Stimulated activated CD8-positive, alpha-beta memory T cell treated with anti-CD3 and anti-CD28 coated beads, Interleukin-15, amount 100 ng/mL, for 48 hours (primary cell): Measurements from ENCODE around the gene ARHGAP27.
A peak's percentile ranks its signal among the peaks of the same experiment; 100 is the strongest.
"Not testable (repeated sequence)": the region's sequence is repeated elsewhere in the genome, so short reads cannot be mapped to it uniquely, and the experiment has no call there.

Experiments used
- DNase-seq, 2 donors: peaks; one replicate each; pipeline ENCODE4 v3.0.0-alpha.2; 2020; ENCODE audit warnings: low read depth in 2 of 2

The ARHGAP27 gene

DNA sequence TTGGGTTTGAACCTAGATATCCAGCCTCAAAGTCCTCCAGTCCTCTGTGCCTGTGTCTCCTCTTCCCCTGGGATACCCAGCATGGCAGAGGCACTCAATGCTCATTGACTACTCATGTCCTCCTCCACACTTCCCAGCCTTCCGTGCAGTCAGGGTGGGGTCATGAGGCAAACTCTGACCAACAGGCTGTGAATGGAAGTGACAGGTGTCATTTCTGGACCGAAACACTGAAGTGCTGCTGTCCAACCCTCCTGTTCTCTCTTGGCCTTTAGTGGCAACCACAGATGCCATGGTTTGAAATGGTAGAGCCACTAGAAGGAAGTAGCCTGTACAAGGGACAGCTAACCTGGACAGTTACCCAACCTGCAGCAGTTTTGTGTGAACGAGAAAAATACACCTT lies 69.2 kb downstream of the ARHGAP27 start:
- DNase-seq, result no peak

DNA sequence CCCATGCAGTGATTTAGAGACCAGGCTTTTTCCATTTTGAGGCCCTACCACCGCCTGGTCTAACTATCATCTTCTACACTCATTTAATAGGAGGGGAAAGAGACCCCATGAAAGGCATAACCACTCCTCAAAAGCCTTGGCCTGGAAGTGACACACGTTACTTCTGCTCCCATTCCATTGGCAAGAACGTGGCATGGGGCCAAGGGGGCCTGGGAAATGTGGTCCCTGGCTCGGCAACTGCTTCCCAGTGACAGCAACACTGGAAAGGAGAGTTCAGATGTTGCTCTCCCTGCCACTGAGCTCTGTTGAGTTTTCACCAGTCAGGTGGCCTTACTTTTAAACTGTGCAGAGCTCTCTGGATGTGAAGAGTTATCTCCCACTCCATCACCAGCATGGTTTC lies 70.7 kb downstream of the ARHGAP27 start:
- DNase-seq, result no peak

DNA sequence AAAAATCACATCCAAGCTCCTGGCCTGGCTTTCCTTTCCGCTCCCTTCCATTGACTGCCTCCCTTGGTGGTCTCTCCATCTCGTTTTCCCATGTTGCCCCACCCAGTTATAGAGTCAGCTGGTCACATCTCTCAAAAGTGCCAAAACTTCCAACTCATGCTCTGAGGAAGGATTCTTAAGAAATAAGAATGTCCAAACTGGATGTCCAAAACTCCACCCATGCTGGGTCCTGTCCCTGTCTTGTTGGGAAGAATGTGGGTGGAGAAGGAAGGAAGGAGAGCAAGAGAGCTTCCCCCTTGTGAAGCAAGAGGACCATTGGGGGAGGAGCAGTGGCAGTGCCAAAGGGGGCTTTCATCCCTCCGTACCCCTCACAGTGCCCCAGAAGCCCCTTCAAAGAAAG lies 71.2 kb downstream of the ARHGAP27 start:
- DNase-seq, result no peak

DNA sequence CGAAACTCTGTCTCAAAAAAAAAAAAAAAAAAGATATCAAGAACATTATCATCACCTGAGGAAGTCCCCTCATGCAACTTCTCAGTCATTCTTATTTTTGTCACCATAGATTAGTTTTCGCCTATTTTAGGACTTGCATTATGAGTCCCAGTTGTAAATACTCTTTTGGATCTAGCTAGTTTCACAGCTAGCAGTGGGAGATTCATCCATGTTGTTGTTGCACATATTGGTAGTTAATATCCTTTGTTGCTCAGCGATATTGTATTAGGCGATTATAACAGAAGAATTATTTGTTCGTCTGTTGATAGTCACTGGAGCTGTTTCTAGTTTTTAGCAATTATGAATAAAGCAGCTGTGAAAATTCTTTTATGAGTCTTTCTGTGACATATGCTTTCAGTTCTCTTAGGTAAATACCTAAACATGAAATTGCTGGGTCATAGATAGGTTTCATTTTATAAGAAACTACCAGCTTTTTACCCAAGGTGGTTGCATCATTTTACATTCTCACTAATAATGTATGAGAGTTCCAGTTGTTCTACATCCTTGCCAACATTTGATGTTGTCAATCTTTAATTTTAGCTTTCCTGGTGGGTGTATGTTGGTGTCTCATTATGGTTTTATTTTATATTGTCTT lies 75.2 kb downstream of the ARHGAP27 start:
- no peak for DNase-seq

DNA sequence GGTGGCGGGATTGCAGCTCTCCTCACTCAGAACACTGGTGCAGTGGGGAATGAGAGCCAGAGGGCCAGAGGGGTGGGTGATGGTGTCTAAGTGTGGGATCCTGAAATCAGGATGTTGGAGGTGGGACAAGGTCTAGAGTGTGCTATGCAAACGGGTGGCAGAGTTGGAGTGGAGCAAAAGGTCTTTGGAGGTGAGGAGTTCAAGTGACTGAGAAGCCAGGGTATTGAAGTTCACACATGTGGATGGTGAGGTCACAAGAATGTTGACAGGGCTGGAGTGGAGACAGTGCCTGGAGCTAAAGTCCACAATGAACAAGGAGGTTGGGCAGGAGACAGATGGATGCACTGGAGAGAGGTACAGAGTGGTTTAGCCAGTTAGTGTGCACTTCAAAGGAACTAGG lies 77.6 kb downstream of the ARHGAP27 start:
- DNase-seq, result no peak

DNA sequence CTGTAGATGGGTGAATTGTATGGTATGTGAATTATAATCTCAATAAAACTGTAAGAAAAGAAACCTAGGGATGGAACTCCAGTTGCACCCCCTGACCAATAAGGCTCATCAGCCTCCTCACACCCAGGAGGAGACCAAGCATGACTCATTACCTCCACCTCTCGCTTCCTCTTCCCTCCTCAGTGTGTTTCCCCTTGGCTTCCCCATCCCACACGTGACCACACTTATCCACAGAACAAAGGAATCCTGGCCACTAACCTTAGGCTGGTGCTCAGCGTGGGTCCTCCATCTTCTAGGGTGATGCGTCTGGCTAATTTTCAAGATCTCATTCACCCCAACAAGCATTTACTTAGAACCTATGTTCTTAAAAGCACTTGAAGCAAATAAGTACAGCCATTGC lies 79.6 kb downstream of the ARHGAP27 start:
- peak; percentile 17 to 27 for DNase-seq

DNA sequence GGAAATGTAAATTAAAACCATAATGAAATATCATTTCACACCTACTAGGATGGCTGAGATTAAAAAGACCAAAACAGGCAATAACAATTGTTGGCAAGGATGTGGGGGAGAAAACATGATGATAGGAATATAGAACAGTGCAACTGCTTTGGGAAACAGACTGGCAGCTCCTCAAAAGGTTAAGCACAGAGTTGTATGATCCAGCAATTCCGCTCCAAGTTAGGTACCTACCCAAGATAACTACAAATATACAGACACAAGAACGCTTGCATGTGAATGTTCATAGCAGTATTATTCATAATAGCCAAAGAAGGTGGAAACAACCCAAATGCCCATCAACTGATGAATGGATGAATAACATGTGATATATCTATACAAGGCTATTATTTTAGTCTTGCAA lies 80.8 kb downstream of the ARHGAP27 start:
- no peak for DNase-seq

DNA sequence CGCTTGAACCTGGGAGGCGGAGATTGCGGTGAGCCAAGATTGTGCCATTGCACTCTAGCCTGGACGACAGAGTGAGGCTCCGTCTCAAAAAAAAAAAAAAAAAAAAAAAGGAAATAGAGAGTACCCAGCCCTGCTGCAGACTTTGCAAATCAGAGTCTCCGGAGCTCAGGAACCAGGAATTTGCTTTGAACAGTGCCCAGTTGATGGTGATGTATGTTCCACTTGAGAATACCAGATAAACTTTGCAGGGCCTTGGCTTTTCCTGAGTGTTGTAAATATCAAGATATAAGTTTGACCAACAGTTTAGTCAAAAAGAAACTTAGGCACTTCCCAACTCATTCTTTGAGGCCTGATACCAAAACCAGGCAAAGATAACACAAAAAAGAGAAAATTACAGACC lies 85.2 kb downstream of the ARHGAP27 start:
- DNase-seq, result no peak

DNA sequence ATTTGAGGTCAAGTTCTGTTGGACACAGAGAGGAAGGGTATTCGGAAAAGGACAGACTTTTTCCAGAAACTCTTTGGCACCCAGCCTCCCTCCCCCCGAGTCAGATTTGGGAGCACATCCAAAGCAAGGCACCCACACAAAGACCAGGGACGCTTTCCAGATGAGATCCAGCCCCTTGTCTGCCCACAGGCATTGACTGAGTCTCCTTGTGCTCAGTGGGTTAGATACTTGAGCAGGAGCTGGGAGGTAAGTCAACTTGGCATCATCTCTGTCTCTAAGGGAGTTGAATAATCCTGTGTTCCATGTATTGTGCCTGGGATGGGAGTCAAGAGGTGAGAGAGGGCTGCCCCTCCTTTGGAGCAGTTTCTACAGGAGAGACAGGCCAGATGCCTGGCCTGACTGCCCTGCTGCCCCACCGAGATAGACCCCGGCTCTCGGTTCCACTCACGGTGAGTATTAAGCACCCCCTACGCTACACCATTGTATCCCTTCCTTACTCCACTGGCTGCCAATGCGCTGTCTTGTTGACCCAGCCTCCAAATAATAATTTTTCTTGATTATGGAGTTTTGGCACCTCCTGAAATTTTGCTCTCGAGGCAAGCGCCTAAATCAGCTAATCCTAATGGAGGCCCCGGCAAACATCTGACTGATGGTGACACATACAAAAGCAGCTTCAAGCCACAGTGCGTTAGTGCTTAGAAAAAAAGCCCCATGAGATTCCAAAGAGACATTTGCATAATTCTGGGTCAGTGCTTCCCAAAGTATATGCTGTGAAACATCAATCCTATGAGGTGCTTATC lies 86.3 kb downstream of the ARHGAP27 start:
- DNase-seq, result no peak

DNA sequence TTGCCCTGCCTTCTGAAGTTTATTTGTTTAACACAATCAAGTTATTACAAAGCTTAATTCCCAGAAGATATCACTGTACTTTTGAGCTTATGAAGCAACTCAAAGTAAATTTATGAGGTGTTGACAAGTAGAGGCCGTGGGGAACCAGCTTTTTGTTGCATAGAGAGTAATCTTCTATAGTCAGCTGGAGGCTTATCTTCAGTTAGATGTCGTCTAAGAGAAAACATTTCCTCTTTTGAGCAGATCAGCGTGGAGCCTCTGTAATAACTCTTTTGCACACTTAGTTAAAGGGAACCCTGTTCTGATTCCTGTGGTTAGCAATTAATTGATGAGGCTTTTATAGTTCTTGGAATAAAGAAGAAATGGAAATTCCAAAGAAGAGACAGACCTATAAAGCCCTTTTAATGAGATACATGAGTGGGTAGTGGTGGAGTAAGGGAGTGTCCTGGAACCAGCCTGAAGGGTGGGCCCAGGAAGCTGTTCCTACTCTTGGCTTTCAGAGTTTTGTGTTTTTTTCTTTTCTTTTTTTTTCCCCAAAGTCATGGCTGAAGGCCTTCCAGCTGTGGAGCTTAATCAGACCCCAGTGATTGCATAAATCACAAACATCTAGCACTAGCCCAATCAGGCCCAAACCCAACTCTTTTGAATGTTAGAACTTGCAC lies 87.0 kb downstream of the ARHGAP27 start:
- DNase-seq, result no peak

DNA sequence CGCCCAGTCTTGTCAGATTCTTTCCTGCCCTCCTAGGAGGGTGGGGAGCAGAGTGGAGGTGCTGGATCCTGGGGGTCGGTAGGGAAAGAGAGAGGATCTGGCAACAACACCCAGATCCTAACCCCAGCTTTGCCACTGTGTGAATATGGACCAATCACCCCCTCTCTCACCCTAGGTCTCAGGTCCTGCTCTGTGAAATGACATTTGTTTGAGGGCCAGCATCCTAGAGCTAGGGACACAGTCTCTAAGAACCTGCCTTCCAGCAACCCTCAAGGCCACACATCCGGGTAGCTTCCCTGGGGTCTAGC lies 87.5 kb downstream of the ARHGAP27 start:
- DNase-seq, result no peak

DNA sequence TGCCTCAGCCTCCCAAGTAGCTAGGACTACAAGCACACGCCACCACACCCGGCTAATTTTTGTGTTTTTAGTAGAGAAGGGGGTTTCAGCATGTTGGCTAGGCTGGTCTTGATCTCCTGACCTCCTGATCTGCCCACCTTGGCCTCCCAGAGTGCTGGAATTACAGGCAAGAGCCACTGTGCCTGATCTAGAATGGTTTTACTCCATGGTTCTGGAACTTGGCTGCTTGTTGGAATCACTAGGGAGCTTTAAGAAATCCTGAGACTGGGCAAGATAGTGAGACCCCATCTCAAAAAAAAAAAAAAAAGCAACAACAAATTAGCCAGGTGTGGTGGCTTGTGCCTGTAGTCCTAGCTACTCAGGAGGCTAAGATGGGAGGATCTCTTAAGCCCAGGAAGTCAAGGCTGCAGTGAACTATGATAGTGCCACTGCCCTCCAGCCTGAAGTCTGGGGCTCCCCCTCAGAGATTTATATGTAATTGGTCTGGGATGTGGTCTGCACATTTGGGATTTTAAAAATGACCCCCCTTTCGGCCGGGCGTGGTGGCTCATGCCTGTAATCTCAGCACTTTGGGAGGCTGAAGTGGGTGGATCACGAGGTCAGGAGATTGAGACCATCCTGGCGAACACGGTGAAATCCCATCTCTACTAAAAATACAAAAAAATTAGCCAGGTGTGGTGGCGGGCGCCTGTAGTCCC lies 88.6 kb downstream of the ARHGAP27 start:
- not testable (repeated sequence) for DNase-seq
